Heart left ventricle (tissue), 16 donors: ENCODE measurements around the gene ATG9B. TPM values are rescaled to one million over a fixed set of nuclear protein-coding genes. Genes with fewer than 3 reads are reported as not detected.
A peak's percentile ranks its signal among the peaks of the same experiment; 100 is the strongest.

Experiments
- ATAC-seq, 4 donors: fragments of 200-7000 bp; cut with Tn5 transposase; one replicate each; pipeline ENCODE4 v1.9.1; 2020 to 2022; ENCODE audit warnings: moderate library complexity in 4 of 4, mild to moderate bottlenecking in 3 of 4, moderate number of reproducible peaks in 1 of 4
- DNase-seq, 5 donors: peaks; one replicate each; pipeline ENCODE4 v3.0.0-alpha.2; 2020
- H3K27ac ChIP-seq, 12 donors: fragments of 200-600 bp; sonication (generic) in 4 of 12; one replicate each; pipeline versions ENCODE4 v1.5.0 to v1.8.0; 2016 to 2022; ENCODE audit warnings: mild to moderate bottlenecking in 2 of 12
- H3K27me3 ChIP-seq, 9 donors: fragments of 200-600 bp; sonication (generic) in 2 of 9; one replicate each; pipeline versions ENCODE4 v1.5.1 to v1.8.0; 2016 to 2022; ENCODE audit warnings: mild to moderate bottlenecking in 3 of 9
- H3K36me3 ChIP-seq, 9 donors: fragments of 200-600 bp; sonication (generic) in 2 of 9; one replicate each; pipeline versions ENCODE4 v1.5.0 to v1.8.0; 2018 to 2022; ENCODE audit warnings: mild to moderate bottlenecking in 2 of 9
- H3K4me1 ChIP-seq, 12 donors: fragments of 200-600 bp; sonication (generic) in 4 of 12; one replicate each; pipeline versions ENCODE4 v1.5.0 to v1.8.0; 2016 to 2022; ENCODE audit warnings: mild to moderate bottlenecking in 3 of 12
- H3K4me3 ChIP-seq, 12 donors: fragments of 200-600 bp; sonication (generic) in 4 of 12; one replicate each; pipeline versions ENCODE4 v1.5.0 to v1.8.0; 2017 to 2022; ENCODE audit warnings: mild to moderate bottlenecking in 9 of 12, moderate library complexity in 4 of 12
- H3K9me3 ChIP-seq, 12 donors: fragments of 200-600 bp; sonication (generic) in 4 of 12; one replicate each; pipeline versions ENCODE4 v1.5.0 to v1.8.0; 2016 to 2022; ENCODE audit warnings: mild to moderate bottlenecking in 1 of 12
- CTCF ChIP-seq, 12 donors: fragments of 200-600 bp; sonication (generic) in 4 of 12; IDR thresholded peaks; one replicate each; pipeline versions ENCODE4 v1.5.0 to v1.8.0; 2018 to 2022; ENCODE audit warnings: antibody characterized with exemption in 12 of 12, mild to moderate bottlenecking in 5 of 12
- POLR2A ChIP-seq, 2 donors: fragments of 450-650 bp; IDR thresholded peaks; one replicate each; pipeline ENCODE4 v1.6.1; 2017; ENCODE audit warnings: antibody characterized with exemption in 2 of 2, mild to moderate bottlenecking in 2 of 2, moderate library complexity in 2 of 2
- WGBS, 4 donors: extraction: QIAGEN DNeasy Blood & Tissue Kit in 2 of 4; methylation state at CpG; one replicate each; pipeline versions ENCODE4 v1.1.5 to v1.1.7; 2013 to 2018; 5-methylcytosine and 5-hydroxymethylcytosine counted together
- intact Hi-C, 10 donors: fragments of 100-400 bp; cut with DNase I; formaldehyde crosslinking; loops; one replicate each; pipeline versions ENCODE4 v1.11.1 to v1.14.2; 2022
- polyA plus RNA-seq, 2 donors: library from polyadenylated mRNA; stranded (reverse); fragments of 200-250 nt; gene quantifications; one replicate each; pipeline ENCODE4 v1.2.3, GENCODE V29; 2013
- total RNA-seq, 9 donors: library from RNA; depleted of rRNA in 2 of 9; stranded (reverse); fragments of >200 nt in 2 of 9; fragmentation: NEBNext Ultra II Directional in 3 of 9; extraction: Animal tissue kit (Norgen Biotek cat#: 25700) in 3 of 9; gene quantifications; one replicate each; pipeline versions ENCODE4 v1.1.0 to v1.2.4, GENCODE V29; 2016 to 2023
- donor health status: ischemic (EF 13 %, LVEDD 7.1; RV severe dilation, severe dysfunction).
- donor health status: healthy with polysubstance abuse.
- donor health status: DM: no; HTN: yes; CAD: no.
- donor health status: DM: no; HTN: no; CAD: no.
- donor health status: ischemic (EF 25% LVEDD 6.9; RV normal size, moderate dysfunction).
- donor health status: ischemic (EF 25% LVEDD 5.7; RV mildly dilated, moderate dysfunction).
- donor health status: healthy.
- donor health status: DM: yes; HTN: yes; CAD: no.
- donor health status: ischemic (EF 35%, LVEDD 5.7; RV mildly dilated, moderate dysfunction).
- donor health status: nonischemic (EF 11% LVEDD 7.7; RV severe dilation, severe dysfunction).
- donor health status: DM: yes; HTN: yes; CAD: no.
- donor health status: PGD.
- donor health status: ischemic (EF 29% LVEDD 5.4; RV normal size, mild dysfunction).
- donor health status: nonischemic (EF 23%, LVEDD 6.1; RV moderate dilation, normal function).

ATG9B gene
- total and polyA plus RNA-seq, 11 donors: 0.07 to 1.0 (median 0.32) TPM; not detected in 7

GRCh38 chr7:151015967-151016366 lies 8.3 kb downstream of the ATG9B start:
- H3K4me3 ChIP-seq: no peak overlapping the region
- TF ChIP-seq CTCF (IDR thresholded peaks at IDR 0.05) (no peak), POLR2A (IDR thresholded peaks at IDR 0.05) (no peak)
- no peak overlapping the region for H3K27ac ChIP-seq
- H3K27me3 ChIP-seq: peaks cover 3 to 45% (median 25%) of the 10 kb centered on the region in 9 donors
- H3K4me1 ChIP-seq: peaks cover 0 to 56% (median 23%) of the 10 kb centered on the region in 12 donors
- ATAC-seq (peak in 1 of 4 donors; percentile 25), DNase-seq (no peak)
- H3K9me3 ChIP-seq: no peaks in the 10 kb centered on the region
- peaks cover 0 to 6% (median 0%) of the 10 kb centered on the region in 9 donors for H3K36me3 ChIP-seq
- WGBS, 4 donors: 68 to 80% (median 73%) methylated on average over 5 of the region's 5 CpGs
- intact Hi-C loops: loop anchor here in 1 of 10 donors (5.0 kb wide), 1 partner anchor 96 kb away; no protein-coding TSS in a partner anchor

- 58 to 79% (median 68%) methylated on average over 8 of the region's 8 CpGs for WGBS, 4 donors
- TF ChIP-seq POLR2A (IDR thresholded peaks at IDR 0.05): no peak
- no peak for TF ChIP-seq CTCF (IDR thresholded peaks at IDR 0.05)
- Histone ChIP-seq H3K36me3 (peaks cover 0 to 6% (median 0%) of the 10 kb centered on the region in 9 donors), H3K4me3 (no peak overlapping the region), H3K27ac (no peak overlapping the region), H3K4me1 (peaks cover 0 to 66% (median 27%) of the 10 kb centered on the region in 12 donors), H3K9me3 (no peaks in the 10 kb centered on the region), H3K27me3 (peaks cover 3 to 36% (median 20%) of the 10 kb centered on the region in 9 donors)
- peak in 1 of 4 donors; percentile 10 for ATAC-seq
- intact Hi-C loops: loop anchor here in 1 of 10 donors (5.0 kb wide), 1 partner anchor 97 kb away; no protein-coding TSS in a partner anchor
- no peak for DNase-seq
These were observed 9.3 kb downstream of the ATG9B start for GRCh38 chr7:151014950-151015349.

GRCh38 chr7:151013733-151014497 lies 10.4 kb downstream of the ATG9B start:
- Histone ChIP-seq H3K4me3 (peak overlapping the region in 10 of 12 donors; percentile 12 to 57 (median 38)), H3K27ac (peak overlapping the region in 1 of 12 donors; percentile 67), H3K9me3 (no peaks in the 10 kb centered on the region), H3K27me3 (peaks cover 1 to 26% (median 10%) of the 10 kb centered on the region in 9 donors), H3K4me1 (peaks cover 0 to 68% (median 27%) of the 10 kb centered on the region in 12 donors), H3K36me3 (peaks cover 0 to 6% (median 0%) of the 10 kb centered on the region in 9 donors)
- TF ChIP-seq CTCF (IDR thresholded peaks at IDR 0.05) (peak in 2 of 12 donors; percentile 6 to 12), POLR2A (IDR thresholded peaks at IDR 0.05) (no peak)
- intact Hi-C loops: loop anchor here in 1 of 10 donors (2.0 kb wide), 1 partner anchor 97 kb away; no protein-coding TSS in a partner anchor
- DNase-seq (peak; percentile 61 to 85 (median 67)), ATAC-seq (peak in 3 of 4 donors; percentile 2 to 6 (median 5))
- 37 to 54% (median 43%) methylated on average over 24 to 55 of the region's 55 CpGs for WGBS, 4 donors

GRCh38 chr7:151013356-151013732 lies 10.9 kb downstream of the ATG9B start:
- no peak overlapping the region for H3K27ac ChIP-seq
- H3K4me1 ChIP-seq: peaks cover 0 to 68% (median 27%) of the 10 kb centered on the region in 12 donors
- ATAC-seq: peak in 2 of 4 donors; percentile 7 to 12
- DNase-seq: no peak
- intact Hi-C loops: loop anchor here in 1 of 10 donors (2.0 kb wide), 1 partner anchor 97 kb away; no protein-coding TSS in a partner anchor
- 28 to 48% (median 32%) methylated on average over 21 to 26 of the region's 26 CpGs for WGBS, 4 donors
- peaks cover 0 to 22% (median 6%) of the 10 kb centered on the region in 9 donors for H3K27me3 ChIP-seq
- peak overlapping the region in 10 of 12 donors; percentile 12 to 57 (median 38) for H3K4me3 ChIP-seq
- peaks cover 0 to 6% (median 0%) of the 10 kb centered on the region in 9 donors for H3K36me3 ChIP-seq
- no peaks in the 10 kb centered on the region for H3K9me3 ChIP-seq
- TF ChIP-seq POLR2A (IDR thresholded peaks at IDR 0.05): no peak
- no peak for TF ChIP-seq CTCF (IDR thresholded peaks at IDR 0.05)
